NT2/D1 (cell line): ENCODE data around the gene SLC7A10.

Experiments used
- SUZ12 ChIP-seq: IDR thresholded peaks from 2 replicates; pipeline ENCODE4 v1.6.1; 2011; ENCODE audit not compliant: insufficient read length, insufficient read depth; ENCODE audit errors: extremely low read depth
- YY1 ChIP-seq: IDR thresholded peaks from 2 replicates; pipeline ENCODE4 v1.6.1; 2011; ENCODE audit not compliant: insufficient read length, insufficient read depth
- ZNF274 ChIP-seq: IDR thresholded peaks from 2 replicates; pipeline ENCODE4 v1.6.1; 2011; ENCODE audit warnings: mild to moderate bottlenecking, low read depth, low read length

DNA sequence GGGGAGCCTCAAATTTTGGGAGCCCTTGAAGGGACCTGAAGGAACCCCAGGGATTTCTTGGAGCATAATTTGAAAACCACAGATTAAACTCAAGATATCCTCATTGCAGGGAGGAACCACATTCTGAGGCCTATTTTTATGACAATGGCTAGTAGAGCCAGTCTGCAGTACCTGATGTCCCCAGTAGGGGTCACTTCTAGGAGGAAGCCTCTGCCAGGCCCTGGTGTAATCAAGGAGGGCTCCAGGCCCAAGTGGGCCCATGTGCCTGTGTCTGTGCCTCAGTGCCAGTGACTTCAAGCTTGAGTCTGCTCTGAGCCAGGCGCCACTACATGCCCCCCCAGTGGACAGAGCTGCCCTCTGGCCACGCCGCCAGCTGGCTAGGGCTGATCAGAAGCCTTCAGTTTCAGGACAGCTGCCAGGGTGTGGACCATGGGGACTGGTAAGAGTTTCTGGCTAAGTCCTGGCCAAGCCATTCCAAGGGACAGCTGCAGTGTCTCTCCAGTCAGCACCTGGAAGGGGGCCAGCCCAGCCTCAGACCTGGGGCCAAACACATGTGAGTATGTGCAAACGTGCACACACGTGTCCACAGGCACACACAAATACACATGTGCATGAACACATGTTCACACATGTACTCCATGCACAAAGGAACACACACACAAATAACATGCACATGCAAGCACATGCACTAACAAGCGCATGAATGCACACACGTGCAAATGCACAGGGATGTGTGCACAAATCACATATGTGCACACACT, 20.5 kb upstream of the SLC7A10 start:
- TF ChIP-seq ZNF274, result no peak
- no peak for TF ChIP-seq YY1
- TF ChIP-seq SUZ12, result no peak
